ENCODE measurements around the gene DMRTC2. TPM values are rescaled to one million over a fixed set of nuclear protein-coding genes. Genes with fewer than 3 reads are reported as not detected.

DMRTC2 gene
- total RNA-seq, 1 donor from 2014 or later: not detected

- peaks cover 37% of the 10 kb centered on the region for H3K36me3 Mint-ChIP-seq (ENCODE audit: low read depth, unreplicated experiment)
Observed at GRCh38 chr19:41860419-41861115, 15.7 kb downstream of the DMRTC2 start.

GRCh38 chr19:41861116-41861768 lies 16.4 kb downstream of the DMRTC2 start:
- H3K27me3 Mint-ChIP-seq (ENCODE audit: low read depth, unreplicated experiment): peaks cover 2% of the 10 kb centered on the region
- Histone ChIP-seq H3K4me3 (ENCODE audit: insufficient read depth, low read depth, low read length) (peak overlapping the region; percentile 96), H3K4me2 (ENCODE audit: low read length) (peak overlapping the region; percentile 97), H3K4me1 (ENCODE audit: insufficient read depth, low read length) (peaks cover 32% of the 10 kb centered on the region), H2AFZ (ENCODE audit: low read depth, low read length) (no peak overlapping the region), H3K36me3 (ENCODE audit: insufficient read depth, low read length) (peaks cover 43% of the 10 kb centered on the region), H3K79me2 (ENCODE audit: insufficient read depth, low read length) (peaks cover 61% of the 10 kb centered on the region), H3K27me3 (ENCODE audit: insufficient read depth, low read length) (no peaks in the 10 kb centered on the region), H3K9me3 (ENCODE audit: insufficient read depth, low read depth, low read length) (no peaks in the 10 kb centered on the region), H4K20me1 (ENCODE audit: insufficient read depth, low read length) (peaks cover 56% of the 10 kb centered on the region), H3K27ac (ENCODE audit: low read depth, low read length) (peak overlapping the region; percentile 94), H3K9ac (ENCODE audit: low read length) (peak overlapping the region; percentile 100)
- H3K36me3 Mint-ChIP-seq (ENCODE audit: low read depth, unreplicated experiment): peaks cover 38% of the 10 kb centered on the region
- peak overlapping the region; percentile 99 for H3K27ac Mint-ChIP-seq (ENCODE audit: unreplicated experiment)
- peak overlapping the region; percentile 99 for H3K4me3 Mint-ChIP-seq (ENCODE audit: unreplicated experiment)
- FAIRE-seq: no peak
- peaks cover 28% of the 10 kb centered on the region for H3K4me1 Mint-ChIP-seq (ENCODE audit: low read depth, unreplicated experiment)
- TF ChIP-seq CTCF (IDR thresholded peaks at IDR 0.05; ENCODE audit: insufficient read depth, low read depth, low read length) (no peak), EZH2 (IDR thresholded peaks at IDR 0.05; ENCODE audit: insufficient read depth, low read length) (no peak)
- no peak for DNase-seq (ENCODE audit: low read depth)
- no peaks in the 10 kb centered on the region for H3K9me3 Mint-ChIP-seq (ENCODE audit: unreplicated experiment)

More at GRCh38 chr19:41860419-41861115, 15.7 kb downstream of the DMRTC2 start:
- Histone ChIP-seq H3K9ac (ENCODE audit: low read length) (peak overlapping the region; percentile 100), H3K27me3 (ENCODE audit: insufficient read depth, low read length) (no peaks in the 10 kb centered on the region), H3K4me1 (ENCODE audit: insufficient read depth, low read length) (peaks cover 32% of the 10 kb centered on the region), H3K4me3 (ENCODE audit: insufficient read depth, low read depth, low read length) (peak overlapping the region; percentile 96), H3K36me3 (ENCODE audit: insufficient read depth, low read length) (peaks cover 43% of the 10 kb centered on the region), H3K4me2 (ENCODE audit: low read length) (peak overlapping the region; percentile 97), H4K20me1 (ENCODE audit: insufficient read depth, low read length) (peaks cover 51% of the 10 kb centered on the region), H3K79me2 (ENCODE audit: insufficient read depth, low read length) (peaks cover 57% of the 10 kb centered on the region), H2AFZ (ENCODE audit: low read depth, low read length) (no peak overlapping the region), H3K27ac (ENCODE audit: low read depth, low read length) (peak overlapping the region; percentile 94), H3K9me3 (ENCODE audit: insufficient read depth, low read depth, low read length) (no peaks in the 10 kb centered on the region)
- FAIRE-seq (no peak), DNase-seq (ENCODE audit: low read depth) (no peak)
- no peak for TF ChIP-seq EZH2 (IDR thresholded peaks at IDR 0.05; ENCODE audit: insufficient read depth, low read length)
- TF ChIP-seq CTCF (IDR thresholded peaks at IDR 0.05; ENCODE audit: insufficient read depth, low read depth, low read length): no peak
- H3K9me3 Mint-ChIP-seq (ENCODE audit: unreplicated experiment): no peaks in the 10 kb centered on the region
- H3K4me3 Mint-ChIP-seq (ENCODE audit: unreplicated experiment): peak overlapping the region; percentile 99
- H3K4me1 Mint-ChIP-seq (ENCODE audit: low read depth, unreplicated experiment): peaks cover 27% of the 10 kb centered on the region
- peak overlapping the region; percentile 99 for H3K27ac Mint-ChIP-seq (ENCODE audit: unreplicated experiment)
- peaks cover 2% of the 10 kb centered on the region for H3K27me3 Mint-ChIP-seq (ENCODE audit: low read depth, unreplicated experiment)
